Keratinocyte (primary cell): Measurements from ENCODE around the gene RPS21. TPM values are rescaled to one million over a fixed set of nuclear protein-coding genes. Genes with fewer than 3 reads are reported as not detected.

Experiments used
- DNase-seq: peaks from one replicate; pipeline ENCODE4 v3.0.0-alpha.2; 2011; ENCODE audit warnings: low read depth, missing footprints, low spot score
- FAIRE-seq: peaks from 2 replicates; lab custom pipeline; 2011; peaks lifted over from hg19 to GRCh38; lab: Jason Lieb, UNC
- H2AFZ ChIP-seq: 2 replicates; pipeline ENCODE4 v1.6.0; 2012; ENCODE audit warnings: low read length, control low read depth, inconsistent platforms; ENCODE audit not compliant: control insufficient read depth
- H3K27ac ChIP-seq: 2 replicates; pipeline ENCODE4 v1.5.1; 2011; ENCODE audit warnings: low read length; ENCODE audit not compliant: control insufficient read depth, insufficient read depth
- H3K27me3 ChIP-seq: 3 replicates; pipeline ENCODE4 v1.6.0; 2011; ENCODE audit warnings: low read length; ENCODE audit not compliant: control insufficient read depth, insufficient read depth; ENCODE audit errors: extremely low read depth
- H3K36me3 ChIP-seq, 2 experiments: 2 replicates in 1 of 2; 3 replicates in 1 of 2; pipeline ENCODE4 v1.5.1; 2011; ENCODE audit warnings: low read length in 2 of 2, mild to moderate bottlenecking in 1 of 2; ENCODE audit not compliant: control insufficient read depth in 2 of 2, insufficient read depth in 2 of 2; ENCODE audit errors: extremely low read depth in 1 of 2
- H3K4me1 ChIP-seq: 3 replicates; pipeline ENCODE4 v1.5.1; 2011; ENCODE audit warnings: low read length; ENCODE audit not compliant: control insufficient read depth, insufficient read depth; ENCODE audit errors: extremely low read depth
- H3K4me2 ChIP-seq: 3 replicates; pipeline ENCODE4 v1.6.0; 2011; ENCODE audit warnings: low read depth, low read length; ENCODE audit not compliant: control insufficient read depth, insufficient read depth; ENCODE audit errors: extremely low read depth
- H3K4me3 ChIP-seq, 3 experiments: fragments of 200-600 bp in 1 of 3; sonication (generic) in 1 of 3; 2 replicates in 2 of 3; 3 replicates in 1 of 3; pipeline ENCODE4 v1.5.1; 2011 to 2016; ENCODE audit warnings: low read length in 3 of 3, mild to moderate bottlenecking in 3 of 3, control low read depth in 2 of 3, inconsistent platforms in 1 of 3, low read depth in 1 of 3, mixed read lengths in 1 of 3, mixed run types in 1 of 3, moderate library complexity in 1 of 3; ENCODE audit not compliant: control insufficient read depth in 2 of 3, insufficient read depth in 2 of 3; ENCODE audit errors: extremely low read depth in 1 of 3
- H3K79me2 ChIP-seq: 2 replicates; pipeline ENCODE4 v1.6.0; 2012; ENCODE audit warnings: low read length; ENCODE audit not compliant: control insufficient read depth, insufficient read depth
- H3K9ac ChIP-seq: 3 replicates; pipeline ENCODE4 v1.6.0; 2011; ENCODE audit warnings: low read length; ENCODE audit not compliant: control insufficient read depth, insufficient read depth; ENCODE audit errors: extremely low read depth
- H3K9me1 ChIP-seq: 3 replicates; pipeline ENCODE4 v1.6.0; 2011; ENCODE audit warnings: low read length; ENCODE audit not compliant: control insufficient read depth, insufficient read depth; ENCODE audit errors: extremely low read depth
- H3K9me3 ChIP-seq: 2 replicates; pipeline ENCODE4 v1.5.1; 2012; ENCODE audit warnings: low read depth, low read length; ENCODE audit not compliant: control insufficient read depth
- H4K20me1 ChIP-seq: 3 replicates; pipeline ENCODE4 v1.6.0; 2011; ENCODE audit warnings: low read length; ENCODE audit not compliant: control insufficient read depth, insufficient read depth; ENCODE audit errors: extremely low read depth
- CTCF ChIP-seq, 3 experiments: IDR thresholded peaks in 1 of 3; conservative IDR thresholded peaks in 1 of 3; optimal IDR thresholded peaks in 1 of 3; 2 replicates in 2 of 3; 3 replicates in 1 of 3; pipeline versions ENCODE3 to v1.5.1; 2011; ENCODE audit warnings: low read length in 3 of 3, mild to moderate bottlenecking in 3 of 3, moderate library complexity in 2 of 3, control low read depth in 1 of 3, inconsistent platforms in 1 of 3; ENCODE audit not compliant: insufficient read depth in 2 of 3; ENCODE audit errors: extremely low read depth in 1 of 3
- EZH2 ChIP-seq: IDR thresholded peaks from one replicate; pipeline ENCODE4 v1.6.1; 2012; ENCODE audit warnings: inconsistent platforms, mild to moderate bottlenecking, low read length, moderate library complexity
- dilution Hi-C: fragments of 300-500 bp; cut with MboI; formaldehyde crosslinking; loops from one replicate; pipeline ENCODE4 v1.7.0; 2020; ENCODE audit warnings: low sequenced_read_pairs; ENCODE audit not compliant: extremely low pct_ligation_motif_present
- polyA plus RNA-seq, 5 experiments: library from polyadenylated mRNA; depleted of rRNA in 3 of 5; stranded (reverse) in 3 of 5; stranded (forward) in 1 of 5; unstranded in 1 of 5; fragments of >200 nt; gene quantifications; 1 replicate in 1 of 5; 2 replicates in 3 of 5; 3 replicates in 1 of 5; pipeline versions ENCODE4 v1.2.1 to v1.2.3, GENCODE V29; 2011 to 2012; ENCODE audit warnings: missing spikeins in 2 of 5, low read depth in 1 of 5, low replicate concordance in 1 of 5

The RPS21 gene
- polyA plus RNA-seq, 1 donor (not counting 4 experiments of a cell fraction or from before 2014, with no cell fraction given), result 3,874 TPM

DNA sequence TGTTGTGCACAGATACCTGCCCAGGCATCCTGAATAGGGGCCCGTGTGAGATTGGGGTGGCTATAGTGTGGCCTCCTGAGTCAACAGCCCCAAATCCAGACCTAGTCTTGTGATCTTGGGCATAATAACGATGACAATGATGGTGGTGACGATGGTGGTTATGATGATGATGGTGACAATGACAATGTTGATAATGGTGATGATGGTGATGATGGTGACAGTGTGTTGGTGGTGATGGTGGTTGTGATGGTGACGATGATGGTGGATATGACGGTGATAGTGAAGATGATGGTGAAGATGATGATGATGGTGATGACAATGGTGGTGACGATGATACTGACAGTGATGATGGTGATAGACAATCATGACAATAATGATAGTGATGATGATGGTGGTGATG lies 5.1 kb upstream of the RPS21 start:
- Histone ChIP-seq H2AFZ (no peak overlapping the region), H3K9me1 (peaks cover 5% of the 10 kb centered on the region), H3K9ac (peak overlapping the region; percentile 62), H3K36me3 (peaks cover 8 to 11% of the 10 kb centered on the region in 2 experiments), H3K27ac (peak overlapping the region; percentile 90), H3K9me3 (no peaks in the 10 kb centered on the region), H3K4me2 (peak overlapping the region; percentile 50), H3K4me3 (no peak overlapping the region), H3K4me1 (peaks cover 45% of the 10 kb centered on the region), H3K79me2 (peaks cover 27% of the 10 kb centered on the region), H4K20me1 (no peaks in the 10 kb centered on the region), H3K27me3 (no peaks in the 10 kb centered on the region)
- TF ChIP-seq EZH2 (no peak), CTCF (optimal IDR thresholded peaks at IDR 0.05 in 1 of 3, IDR thresholded peaks at IDR 0.05 in 1 of 3, conservative IDR thresholded peaks at IDR 0.05 in 1 of 3; ENCODE audit: extremely low read depth in 1 of 3, insufficient read depth in 2 of 3, low read length in 3 of 3) (no peak)
- FAIRE-seq (no peak), DNase-seq (no peak)
- dilution Hi-C loops, result no loop called here

- Histone ChIP-seq H3K9me1 (peaks cover 3% of the 10 kb centered on the region), H3K9me3 (no peaks in the 10 kb centered on the region)
These were observed 4.4 kb upstream of the RPS21 start for GRCh38 chr20:62382306-62383198.

More at GRCh38 chr20:62382306-62383198, 4.4 kb upstream of the RPS21 start:
- Histone ChIP-seq H3K4me2 (no peak overlapping the region), H3K36me3 (peaks cover 8 to 11% of the 10 kb centered on the region in 2 experiments), H4K20me1 (no peaks in the 10 kb centered on the region), H3K4me3 (no peak overlapping the region), H3K9ac (no peak overlapping the region), H3K27me3 (no peaks in the 10 kb centered on the region), H3K79me2 (peaks cover 32% of the 10 kb centered on the region), H3K27ac (peak overlapping the region; percentile 90), H2AFZ (no peak overlapping the region), H3K4me1 (peaks cover 38% of the 10 kb centered on the region)
- FAIRE-seq, result no peak
- TF ChIP-seq CTCF (optimal IDR thresholded peaks at IDR 0.05 in 1 of 3, IDR thresholded peaks at IDR 0.05 in 1 of 3, conservative IDR thresholded peaks at IDR 0.05 in 1 of 3; ENCODE audit: extremely low read depth in 1 of 3, insufficient read depth in 2 of 3, low read length in 3 of 3) (peak; percentile 98), EZH2 (no peak)
- dilution Hi-C loops, result no loop called here
- DNase-seq, result no peak
